SH-SY5Y (cell line): ENCODE measurements around the gene ITFG1.

Source experiments
- GATA2 ChIP-seq: IDR thresholded peaks from 2 replicates; pipeline ENCODE4 v1.6.1; 2011; ENCODE audit warnings: mild to moderate bottlenecking, low read depth, low read length
- GATA3 ChIP-seq: IDR thresholded peaks from 2 replicates; pipeline ENCODE4 v1.6.1; 2011; ENCODE audit warnings: low read depth, mild to moderate bottlenecking, low read length, moderate library complexity

ITFG1 gene

DNA sequence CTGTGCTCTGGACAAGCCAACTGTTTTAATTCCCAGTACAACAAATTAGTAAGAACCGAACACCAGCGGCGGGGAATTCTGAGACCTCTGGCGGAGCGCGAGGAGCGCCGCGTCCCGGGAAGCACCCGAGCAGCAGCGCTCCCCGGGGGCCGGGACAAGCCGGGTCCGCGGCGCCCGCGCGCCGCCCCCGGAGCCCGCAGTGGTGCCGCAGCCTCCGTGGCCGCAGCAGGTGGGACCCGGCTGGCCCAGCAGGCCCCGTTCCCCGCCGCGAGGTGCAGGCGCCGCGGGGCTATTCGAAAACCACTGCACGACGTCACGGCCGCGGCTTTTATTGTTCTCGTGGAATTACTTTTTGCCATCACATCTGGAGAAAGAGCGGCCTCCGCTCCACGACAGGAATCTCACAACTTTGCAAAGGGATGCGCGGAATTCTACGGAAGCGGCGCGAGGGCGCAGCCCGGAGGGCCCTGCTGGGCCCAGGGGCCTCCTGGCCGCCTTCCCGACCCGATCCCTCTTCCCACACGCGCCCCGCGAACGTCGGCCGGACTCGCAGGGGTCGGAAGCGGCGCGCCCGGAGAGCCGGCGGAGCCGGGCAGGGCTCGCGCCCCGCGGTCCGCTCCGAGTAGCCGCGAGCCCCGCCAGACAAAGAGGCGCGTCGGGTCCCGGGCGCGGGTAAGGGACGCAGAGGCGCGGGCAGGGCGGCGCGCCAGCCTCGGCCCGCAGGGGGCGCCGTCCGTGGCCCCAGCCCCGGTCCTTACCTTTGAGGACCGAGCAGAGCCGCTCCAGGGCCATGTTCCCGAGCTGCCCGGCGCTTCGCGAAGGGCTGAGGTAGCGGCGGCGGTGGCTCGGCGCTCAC lies 317.8 kb downstream of the ITFG1 start:
- TF ChIP-seq GATA2 (no peak), GATA3 (no peak)

DNA sequence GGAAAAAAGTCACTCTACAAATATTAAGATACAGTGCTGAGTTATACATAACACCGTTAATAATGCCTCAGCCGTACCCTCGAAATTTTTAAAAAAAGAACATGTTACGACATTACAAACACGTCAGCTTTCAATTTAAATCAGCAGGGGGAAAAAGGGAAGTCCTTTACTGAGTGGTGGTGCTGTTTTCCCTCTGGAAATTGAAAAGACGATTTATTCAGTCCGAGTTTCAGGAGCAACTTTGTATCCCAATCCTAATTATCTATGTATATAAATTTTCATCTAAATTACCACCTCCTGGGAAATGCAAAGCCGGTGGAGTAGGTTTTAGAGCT lies 318.4 kb downstream of the ITFG1 start:
- TF ChIP-seq GATA2: no peak
- no peak for TF ChIP-seq GATA3

DNA sequence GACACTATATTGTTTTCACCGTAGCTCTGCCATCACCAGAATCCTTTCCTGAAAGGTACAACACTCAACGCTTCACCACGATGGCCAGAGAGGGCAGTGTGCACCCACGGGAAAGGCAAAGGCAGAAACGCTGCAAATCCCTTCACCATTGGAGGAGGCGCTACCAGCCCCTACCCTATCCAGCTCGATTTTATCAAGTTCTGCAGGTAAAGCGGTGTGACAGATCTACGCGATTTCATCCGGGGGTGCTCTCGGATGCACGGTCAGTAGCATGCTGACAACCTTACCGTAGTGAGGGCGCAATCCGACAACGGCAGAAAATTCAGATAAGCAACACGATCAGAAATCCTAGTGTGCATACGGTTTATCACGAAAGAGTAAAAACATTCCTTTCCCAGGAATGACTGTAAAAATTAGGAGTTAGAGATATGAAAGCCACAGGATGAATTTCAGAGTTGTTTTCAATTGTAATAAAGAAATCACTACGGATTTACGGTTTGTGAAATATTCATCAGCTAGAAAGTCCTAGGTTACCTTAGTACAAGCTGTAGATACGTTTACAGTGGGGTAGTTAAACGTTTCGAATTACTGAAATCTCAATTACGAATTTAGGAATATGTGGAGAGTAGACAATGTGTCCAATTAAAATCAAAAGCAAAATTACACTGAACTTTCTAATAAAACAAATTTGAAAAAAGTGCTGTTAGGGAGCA lies 318.9 kb downstream of the ITFG1 start:
- TF ChIP-seq GATA3 (no peak), GATA2 (peak; percentile 77)

DNA sequence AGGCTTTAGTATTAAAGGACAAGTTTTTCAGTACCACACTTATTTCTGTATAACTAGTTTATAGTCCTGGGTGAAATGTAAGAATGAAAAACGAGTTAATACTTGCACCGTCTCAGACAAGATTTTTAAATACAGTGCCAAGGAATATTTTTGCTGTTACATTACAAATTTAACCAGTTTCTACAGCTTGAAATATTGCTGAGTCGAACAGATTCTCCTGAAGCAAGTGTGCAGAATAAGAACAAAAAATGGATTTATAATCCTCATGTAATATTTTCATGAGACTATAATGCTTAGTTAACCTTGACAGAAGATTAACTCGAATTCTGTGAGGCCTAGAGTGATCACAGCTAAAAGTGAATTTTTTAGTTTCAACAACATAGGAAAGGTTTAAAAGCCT lies 320.2 kb downstream of the ITFG1 start:
- no peak for TF ChIP-seq GATA3
- no peak for TF ChIP-seq GATA2

DNA sequence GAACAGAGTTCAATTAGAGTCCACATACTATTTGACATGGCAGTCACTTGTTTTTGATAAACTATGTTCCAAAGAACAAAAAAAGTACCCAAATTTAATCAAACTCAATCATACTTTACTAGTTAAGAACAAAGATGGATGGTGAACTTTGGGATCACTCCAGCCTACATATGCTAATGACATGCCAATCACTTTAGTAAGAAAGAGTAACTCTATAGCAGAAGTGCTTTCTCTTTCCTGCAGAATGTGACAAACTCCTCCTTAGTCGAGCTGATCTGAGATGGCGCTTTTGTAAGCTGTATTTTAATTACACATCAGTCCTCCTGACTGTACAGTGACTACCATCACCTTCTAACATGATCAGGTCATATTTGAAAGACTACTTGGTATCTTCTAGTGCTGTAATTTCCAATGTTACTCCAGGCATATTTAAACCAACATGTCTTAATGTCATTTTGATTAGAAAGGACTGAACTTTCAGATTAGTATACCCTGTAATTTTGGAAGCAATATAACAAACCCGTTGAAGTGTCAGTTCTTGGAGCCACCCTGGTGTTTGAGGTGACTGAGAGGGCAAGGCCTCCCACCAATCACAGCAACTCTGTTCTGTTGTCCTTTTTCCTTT lies 321.2 kb downstream of the ITFG1 start:
- no peak for TF ChIP-seq GATA3
- no peak for TF ChIP-seq GATA2

DNA sequence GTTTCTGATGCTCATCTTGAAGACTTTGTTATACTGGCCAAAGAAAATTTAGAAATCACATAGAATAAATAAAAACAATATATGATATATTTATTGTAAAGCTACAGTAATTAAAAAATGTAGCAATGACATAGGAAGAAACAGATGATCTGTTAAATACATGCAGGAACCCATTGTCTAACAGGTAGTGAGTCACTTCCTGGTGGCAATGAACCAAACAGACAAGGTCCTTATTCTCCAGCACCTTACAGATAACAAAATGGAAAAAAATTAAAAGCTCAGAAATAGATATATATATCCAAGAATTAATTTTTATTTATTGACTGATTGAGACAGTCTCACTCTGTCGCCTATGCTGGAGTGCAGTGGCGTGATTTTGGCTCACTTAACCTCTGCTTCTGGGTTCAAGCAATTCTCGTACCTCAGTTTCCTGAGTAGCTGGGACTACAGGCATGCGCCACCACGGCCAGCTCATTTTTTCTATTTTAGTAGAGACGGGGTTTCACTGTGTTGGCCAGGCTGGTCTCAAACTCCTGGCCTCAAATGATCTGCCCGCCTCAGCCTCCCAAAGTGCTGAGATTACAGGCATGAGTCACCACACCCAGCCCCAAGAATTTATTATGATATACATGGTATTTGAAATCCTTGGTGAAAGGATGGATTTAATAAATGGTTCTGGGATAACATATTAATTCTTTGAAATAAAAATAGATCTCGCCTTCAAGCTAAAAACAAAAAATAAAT lies 324.6 kb downstream of the ITFG1 start:
- TF ChIP-seq GATA2 (no peak), GATA3 (no peak)

DNA sequence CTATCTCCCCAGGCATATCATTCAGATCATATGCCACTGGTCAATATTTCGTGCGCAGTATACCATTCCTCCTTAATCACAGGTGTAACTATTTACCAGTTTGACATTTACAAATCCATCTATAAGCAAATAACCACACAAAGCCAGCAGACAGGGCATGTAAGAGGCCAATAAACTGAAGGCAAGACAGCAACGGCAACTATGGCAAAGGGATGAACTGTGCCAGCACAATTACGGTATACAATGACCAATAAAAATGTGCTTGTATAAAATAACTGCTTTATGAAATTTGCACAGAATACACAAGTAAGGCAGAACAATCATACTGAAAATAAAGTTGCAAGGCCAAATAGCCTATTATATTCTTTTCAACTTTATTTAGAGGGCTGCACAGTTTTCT lies 326.3 kb downstream of the ITFG1 start:
- TF ChIP-seq GATA2 (no peak), GATA3 (no peak)

DNA sequence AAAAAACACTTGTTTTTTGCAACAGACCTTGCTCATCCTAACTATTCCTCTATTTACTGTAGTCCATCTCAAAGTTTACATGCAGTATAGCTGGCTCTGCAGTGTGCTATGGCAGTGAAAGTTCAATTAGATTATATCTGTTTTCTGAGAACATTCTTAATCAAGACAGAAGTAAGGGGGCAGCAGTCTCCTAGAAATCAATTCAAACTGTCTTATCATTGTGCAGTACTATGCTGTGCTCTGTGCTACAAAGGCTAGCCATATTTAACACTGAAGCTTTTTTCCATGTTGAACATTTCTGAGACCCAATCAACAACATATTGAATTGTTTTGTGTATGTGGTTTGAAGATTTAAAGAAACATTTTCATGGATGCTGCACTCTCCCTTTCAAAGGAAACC lies 328.6 kb downstream of the ITFG1 start:
- TF ChIP-seq GATA2: no peak
- no peak for TF ChIP-seq GATA3

DNA sequence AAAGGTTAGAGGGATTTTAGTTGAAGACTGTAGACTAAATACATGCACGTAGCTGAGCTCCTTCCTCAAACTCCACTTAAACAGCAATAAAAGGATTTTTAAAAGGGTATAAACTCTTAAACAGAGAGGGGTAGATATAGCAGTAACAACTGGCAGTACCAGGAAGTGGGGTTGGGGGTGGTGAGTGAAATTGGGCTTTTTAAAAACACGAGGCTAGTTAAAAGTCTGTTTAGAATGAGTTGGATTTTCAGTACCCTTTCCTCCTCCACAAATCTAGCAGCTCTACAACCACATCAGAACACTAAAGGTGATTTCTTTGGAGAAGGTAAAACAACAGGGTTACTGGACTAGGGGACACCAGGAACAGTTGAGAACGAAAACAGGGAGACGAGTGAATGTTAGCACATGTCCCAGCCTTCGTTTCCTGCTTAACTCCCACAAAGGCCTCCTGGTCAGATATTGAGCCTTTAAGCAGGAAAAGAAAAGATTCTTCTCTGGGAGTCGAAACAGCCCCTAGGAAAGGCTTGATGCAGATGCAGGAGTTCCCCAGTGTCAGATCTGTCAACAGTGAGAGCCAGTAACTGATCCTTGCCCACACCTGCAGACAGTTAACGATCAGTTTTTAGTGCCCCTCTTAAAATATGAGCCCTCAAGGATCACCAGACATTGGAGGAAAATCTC lies 331.0 kb downstream of the ITFG1 start:
- TF ChIP-seq GATA2: no peak
- no peak for TF ChIP-seq GATA3

DNA sequence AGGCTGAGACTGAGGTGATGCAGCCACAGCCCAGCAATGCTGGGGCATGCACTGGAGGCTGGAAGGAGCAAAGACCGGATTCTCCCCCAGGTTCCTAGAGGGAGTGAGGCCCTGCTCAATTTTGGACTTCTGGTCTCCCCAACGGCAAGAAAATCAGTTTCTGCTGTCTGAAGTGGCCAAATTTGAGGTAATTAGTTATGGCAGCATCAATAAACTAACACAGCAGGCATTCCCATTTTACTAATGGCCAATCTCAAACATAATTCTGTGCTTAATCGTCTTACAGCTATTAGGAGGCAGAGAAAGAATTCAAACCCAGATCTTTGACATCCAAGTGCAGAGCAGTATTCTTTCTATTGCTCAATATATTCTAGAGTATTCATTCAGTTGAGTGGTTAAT lies 333.3 kb downstream of the ITFG1 start:
- TF ChIP-seq GATA2 (no peak), GATA3 (no peak)

DNA sequence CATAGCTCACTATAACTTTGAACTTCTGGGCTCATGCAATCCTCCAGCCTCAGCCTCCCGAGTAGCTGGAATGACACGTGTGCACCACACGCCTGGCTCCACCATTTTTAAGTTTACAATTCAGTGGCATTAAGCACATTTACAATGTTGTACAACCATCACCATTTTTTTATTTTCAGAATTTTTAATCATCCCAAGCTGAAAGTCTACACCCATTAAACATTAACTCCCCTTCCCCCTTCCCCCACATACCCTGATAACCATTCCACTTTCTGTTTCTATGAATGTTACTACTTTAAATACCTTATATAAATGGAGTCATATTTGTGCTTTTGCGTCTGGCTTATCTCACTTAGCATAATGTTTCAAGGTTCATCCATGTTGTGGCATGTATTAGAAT lies 335.1 kb downstream of the ITFG1 start:
- TF ChIP-seq GATA2 (no peak), GATA3 (no peak)

DNA sequence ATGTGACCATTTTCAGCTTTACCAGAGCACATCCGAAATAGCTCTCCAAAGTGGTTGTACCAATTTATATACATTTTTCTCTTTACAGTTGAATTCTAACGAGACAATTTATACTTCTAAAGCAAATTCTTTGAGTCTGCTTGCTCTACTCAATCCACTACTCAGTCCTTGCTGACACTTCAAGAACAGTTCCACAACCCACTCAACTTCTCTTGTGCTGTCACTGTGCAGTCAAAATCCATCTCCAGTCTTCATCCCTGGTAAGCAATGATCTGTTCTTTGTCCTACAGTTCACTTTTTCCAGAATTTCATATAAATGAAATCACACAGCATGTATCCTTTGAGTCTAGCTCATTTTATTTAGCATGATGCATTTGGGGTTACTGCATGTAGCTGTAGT lies 347.7 kb downstream of the ITFG1 start:
- TF ChIP-seq GATA3: no peak
- no peak for TF ChIP-seq GATA2

DNA sequence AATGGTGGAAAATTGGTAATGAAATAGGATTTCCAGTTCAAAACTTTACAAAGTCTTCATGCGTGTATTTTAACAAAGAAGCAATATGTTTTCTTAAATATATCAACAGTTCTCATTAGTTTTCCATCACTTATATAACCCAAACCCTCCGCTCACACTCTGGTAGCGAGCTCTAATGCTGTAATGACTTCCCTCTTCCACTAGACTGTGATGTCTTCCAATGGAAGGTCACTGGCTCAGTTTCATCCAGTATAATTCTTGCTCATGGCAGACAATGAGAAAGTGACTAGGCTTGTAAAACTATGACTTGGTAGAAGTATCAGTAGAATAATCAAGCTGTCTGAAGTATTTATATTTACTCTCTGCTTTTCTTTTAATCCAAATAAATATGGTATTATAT lies 349.9 kb downstream of the ITFG1 start:
- TF ChIP-seq GATA2 (no peak), GATA3 (no peak)

DNA sequence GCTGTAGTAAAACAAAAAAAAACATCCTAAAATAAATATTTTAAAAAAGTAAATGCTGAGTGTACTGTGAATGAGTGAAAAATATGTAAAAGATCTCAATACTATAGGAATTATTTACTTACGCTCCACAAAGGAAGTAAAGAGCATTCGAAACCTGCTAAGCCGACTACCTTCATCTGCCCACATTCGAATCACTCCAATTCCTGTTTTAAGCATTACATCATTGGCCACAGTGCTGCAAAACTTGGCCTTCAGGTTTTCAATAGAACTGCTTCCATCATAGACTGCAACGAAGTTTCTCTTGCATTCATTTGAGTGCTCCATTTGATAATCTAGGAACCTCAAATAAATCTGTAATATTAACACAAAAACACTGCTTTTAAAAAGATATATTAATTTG lies 351.5 kb downstream of the ITFG1 start:
- TF ChIP-seq GATA2 (no peak), GATA3 (no peak)
